ENCODE results near the gene FLT3LG.
"Not testable (repeated sequence)": the region's sequence is repeated elsewhere in the genome, so short reads cannot be mapped to it uniquely, and the experiment has no call there.

FLT3LG gene

GRCh38 chr19:49440439-49441209, 33.4 kb upstream of the FLT3LG start:
- DNase-seq (ENCODE audit: low read depth in 2 of 2) = no peak

DNA sequence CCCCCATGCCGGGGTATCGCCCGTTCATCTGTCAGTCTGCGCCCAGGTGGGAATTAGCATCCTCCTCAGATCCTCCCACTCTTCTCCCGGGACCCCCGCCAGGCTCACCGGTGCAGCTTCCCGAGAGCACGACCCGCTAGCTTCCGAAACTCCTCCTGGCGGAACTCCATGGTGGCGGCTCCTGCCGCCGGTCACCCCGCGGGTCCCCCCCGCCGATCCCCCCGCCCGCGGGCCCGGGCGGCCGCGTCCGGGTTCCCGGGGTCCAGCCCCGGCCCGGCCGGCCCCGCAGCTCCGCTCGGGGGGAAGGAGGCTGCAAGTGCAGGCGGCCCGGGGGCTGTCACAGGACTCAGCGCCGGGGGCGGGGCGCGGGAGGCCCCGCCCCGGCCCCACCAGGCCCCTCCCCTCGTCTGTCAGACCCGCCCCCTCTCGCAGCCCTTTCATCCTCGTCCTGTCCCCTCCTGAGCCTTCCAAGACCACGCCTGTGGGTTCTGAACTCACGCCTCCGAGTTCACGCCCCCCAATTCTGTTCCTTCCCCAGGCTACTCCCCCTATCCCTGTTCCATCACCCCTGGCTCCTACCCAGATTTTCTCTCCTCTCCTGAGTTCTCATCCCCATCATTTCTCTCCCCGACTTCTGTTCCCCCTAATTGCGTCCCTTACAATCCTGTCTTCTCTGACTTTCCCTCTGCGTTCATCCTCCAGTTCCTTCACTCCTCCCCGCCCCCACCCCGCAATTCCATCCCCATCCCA, 32.6 kb upstream of the FLT3LG start, which contains the start of gene SLC17A7:
TSS of gene SLC17A7 (minus strand) at position 318 of the 750 bp plus-strand sequence. CDS start at position 170, 148 bp downstream.
- peak in 1 of 2 donors; percentile 39 for DNase-seq (ENCODE audit: low read depth in 2 of 2)

DNA sequence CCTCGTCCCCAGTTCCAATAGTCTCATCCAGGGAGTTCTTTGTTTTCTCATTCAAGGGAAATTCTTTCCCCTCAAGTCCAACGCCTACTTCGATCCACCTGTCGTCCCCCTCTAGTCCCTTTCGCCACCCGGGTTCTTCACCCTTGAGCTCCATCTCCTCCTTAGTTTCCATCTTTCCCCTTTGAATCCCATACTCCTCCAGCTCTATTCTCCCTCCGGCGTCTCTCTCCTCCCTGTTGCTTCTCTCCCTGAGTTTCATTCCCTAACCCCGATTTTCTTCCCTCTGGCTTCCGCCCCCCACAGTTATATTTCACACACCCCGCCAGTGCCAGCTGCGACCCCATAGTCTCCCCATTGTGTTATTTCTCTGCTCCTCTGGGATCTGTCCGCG, 32.1 kb upstream of the FLT3LG start:
- no peak for DNase-seq (ENCODE audit: low read depth in 2 of 2)

GRCh38 chr19:49442354-49442753, 31.7 kb upstream of the FLT3LG start:
- no peak for DNase-seq (ENCODE audit: low read depth in 2 of 2)

DNA sequence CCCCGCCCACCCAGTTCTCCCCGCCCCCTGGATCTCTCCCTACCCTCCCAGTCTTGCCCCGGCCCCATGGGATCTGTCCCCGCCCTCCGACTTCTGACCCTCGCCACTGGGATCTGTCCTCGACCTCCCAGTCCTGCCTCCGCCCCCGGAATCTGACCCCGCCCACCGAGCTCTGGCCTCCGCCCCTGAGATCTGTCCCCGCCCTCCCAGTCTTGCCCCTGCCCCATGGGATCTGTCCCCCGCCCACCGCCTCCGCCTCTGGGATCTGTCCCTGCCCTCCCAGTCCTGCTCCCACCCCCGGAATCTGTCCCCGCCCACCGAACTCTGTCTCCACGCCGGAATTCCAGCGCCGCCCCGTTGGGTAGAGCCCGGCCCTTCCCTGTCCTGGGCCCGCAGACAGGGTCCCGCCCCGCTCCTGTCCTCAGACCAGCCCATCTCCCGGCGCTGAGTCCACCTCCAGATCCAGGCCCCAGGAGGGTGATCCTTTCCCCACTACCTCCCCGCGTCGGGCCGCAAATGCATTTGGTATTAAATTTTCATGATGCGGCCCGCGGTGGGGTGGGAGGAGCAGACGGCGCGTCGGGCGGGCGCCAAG, 31.1 kb upstream of the FLT3LG start:
- DNase-seq (ENCODE audit: low read depth in 2 of 2) = peak in 1 of 2 donors; percentile 51

DNA sequence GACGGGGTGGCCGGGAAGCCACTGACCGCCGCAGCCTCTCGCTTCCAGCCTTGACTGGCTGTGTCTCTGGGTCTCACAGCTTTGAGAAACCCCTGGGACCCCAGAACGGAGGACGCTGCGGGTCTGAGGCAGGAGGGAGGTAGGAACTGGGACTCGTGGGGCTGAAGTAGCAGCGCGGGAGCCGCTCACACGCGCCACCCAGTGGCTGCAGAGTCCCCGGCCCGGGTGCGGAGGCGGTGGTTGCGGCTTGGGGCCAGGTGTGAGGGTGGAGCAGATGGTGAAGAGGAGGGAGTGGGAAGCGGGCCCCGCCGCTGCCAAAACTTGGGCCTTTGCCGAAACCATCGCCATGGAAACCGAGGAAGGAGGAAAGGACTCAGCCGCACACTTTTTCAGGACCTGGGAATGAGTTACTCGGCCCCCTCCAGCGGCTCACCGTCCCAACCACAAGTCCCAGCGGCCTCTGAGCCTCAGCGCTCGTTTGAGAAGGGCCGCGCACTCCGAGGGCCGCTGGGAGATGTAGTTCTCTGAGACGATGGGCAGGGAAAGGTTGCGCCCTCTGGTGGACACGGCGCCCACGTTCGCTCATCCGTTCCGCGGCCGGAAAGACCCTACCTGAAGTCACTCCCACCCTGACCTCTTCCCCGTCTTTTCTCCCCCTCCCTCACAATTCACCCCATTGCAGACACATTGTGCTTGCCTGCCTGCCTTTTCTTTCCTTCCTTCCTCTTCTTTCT, 30.5 kb upstream of the FLT3LG start:
- peak; percentile 86 to 91 for DNase-seq (ENCODE audit: low read depth in 2 of 2)

DNA sequence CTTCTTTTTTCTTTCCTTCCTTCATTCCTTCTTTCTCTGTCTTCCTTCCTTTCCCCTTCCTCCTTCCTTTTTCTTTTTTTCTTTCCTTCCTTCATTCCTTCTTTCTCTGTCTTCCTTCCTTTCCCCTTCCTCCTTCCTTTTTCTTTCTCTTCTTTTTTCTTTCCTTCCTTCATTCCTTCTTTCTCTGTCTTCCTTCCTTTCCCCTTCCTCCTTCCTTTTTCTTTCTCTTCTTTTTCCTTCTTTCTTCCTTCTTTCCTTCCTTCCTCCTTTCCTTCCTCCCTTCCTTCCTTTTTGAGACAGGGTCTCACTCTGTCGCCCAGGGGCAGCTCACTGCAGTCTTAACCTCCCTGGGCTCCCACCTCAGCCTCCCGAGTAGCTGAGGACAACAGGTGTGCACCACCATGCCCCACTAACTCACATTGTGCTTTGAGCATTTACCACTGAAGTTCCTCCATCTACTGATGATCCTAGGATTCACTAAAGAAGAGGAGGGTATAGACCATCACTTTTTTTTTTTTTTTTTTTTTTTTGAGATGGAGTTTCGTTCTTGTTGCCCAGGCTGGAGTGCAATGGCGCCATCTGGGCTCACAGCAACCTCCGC, 29.8 kb upstream of the FLT3LG start:
- not testable (repeated sequence) for DNase-seq (ENCODE audit: low read depth in 2 of 2)

DNA sequence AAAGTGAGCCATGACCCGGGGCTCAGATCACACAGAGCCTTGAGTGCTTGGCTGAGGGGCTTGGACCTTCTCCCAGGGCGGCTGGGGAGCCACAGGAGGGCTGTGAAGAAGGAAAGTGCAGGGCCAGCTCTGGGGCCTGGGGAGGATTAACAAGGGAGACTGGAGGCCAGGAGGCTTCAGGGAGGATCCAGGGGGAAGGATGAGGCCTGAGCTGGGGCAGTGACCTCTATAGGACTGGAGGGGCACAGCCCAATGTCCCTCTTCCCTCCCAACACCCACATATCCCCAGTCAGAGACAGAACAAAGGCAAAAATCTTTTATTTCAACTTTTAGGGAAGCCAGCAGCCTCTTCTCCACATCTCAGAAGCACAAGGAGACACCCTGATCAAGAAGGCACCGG, 28.0 kb upstream of the FLT3LG start:
- no peak for DNase-seq (ENCODE audit: low read depth in 2 of 2)

GRCh38 chr19:49447485-49448431, 26.3 kb upstream of the FLT3LG start:
- peak in 1 of 2 donors; percentile 34 for DNase-seq (ENCODE audit: low read depth in 2 of 2)

GRCh38 chr19:49448432-49448786, 25.6 kb upstream of the FLT3LG start:
- DNase-seq (ENCODE audit: low read depth in 2 of 2) = no peak

GRCh38 chr19:49450405-49450804, 23.6 kb upstream of the FLT3LG start:
- no peak for DNase-seq (ENCODE audit: low read depth in 2 of 2)

GRCh38 chr19:49451430-49452181, 22.4 kb upstream of the FLT3LG start, which contains the start of gene PIH1D1:
TSS of gene PIH1D1 (minus strand) at chr19:49451814. CDS start at chr19:49451574, 240 bp downstream.
- peak; percentile 91 to 92 for DNase-seq (ENCODE audit: low read depth in 2 of 2)

GRCh38 chr19:49453013-49453756, 20.8 kb upstream of the FLT3LG start, which contains the start of gene ALDH16A1:
TSS of gene ALDH16A1 (plus strand) at chr19:49453225. CDS start at chr19:49453332, 107 bp downstream.
- peak; percentile 97 for DNase-seq (ENCODE audit: low read depth in 2 of 2)

- no peak for DNase-seq (ENCODE audit: low read depth in 2 of 2)
Observed at GRCh38 chr19:49453757-49454240, 20.2 kb upstream of the FLT3LG start.

DNA sequence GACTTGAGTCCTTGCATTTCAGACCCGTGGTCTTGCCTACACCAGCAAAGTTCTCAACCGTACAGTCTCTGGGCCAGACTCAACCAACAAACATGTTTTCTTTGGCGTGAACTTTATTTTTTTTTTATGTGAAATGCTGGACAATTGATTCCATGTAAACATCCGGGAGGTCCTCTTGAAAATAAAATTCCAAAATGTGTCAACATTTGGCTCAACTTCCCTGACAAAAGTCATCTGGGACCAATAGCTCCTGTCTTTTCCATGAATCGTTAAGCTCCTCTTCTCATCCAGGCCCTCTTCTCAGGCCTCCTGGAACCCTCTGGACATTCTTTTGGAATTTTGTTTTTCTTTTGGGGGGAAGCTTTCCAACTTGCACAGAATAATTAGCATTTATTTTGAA, 18.2 kb upstream of the FLT3LG start:
- no peak for DNase-seq (ENCODE audit: low read depth in 2 of 2)

- no peak for DNase-seq (ENCODE audit: low read depth in 2 of 2)
Observed at GRCh38 chr19:49456326-49456725, 17.7 kb upstream of the FLT3LG start.

GRCh38 chr19:49458567-49458903, 15.5 kb upstream of the FLT3LG start:
- DNase-seq (ENCODE audit: low read depth in 2 of 2) = no peak

DNA sequence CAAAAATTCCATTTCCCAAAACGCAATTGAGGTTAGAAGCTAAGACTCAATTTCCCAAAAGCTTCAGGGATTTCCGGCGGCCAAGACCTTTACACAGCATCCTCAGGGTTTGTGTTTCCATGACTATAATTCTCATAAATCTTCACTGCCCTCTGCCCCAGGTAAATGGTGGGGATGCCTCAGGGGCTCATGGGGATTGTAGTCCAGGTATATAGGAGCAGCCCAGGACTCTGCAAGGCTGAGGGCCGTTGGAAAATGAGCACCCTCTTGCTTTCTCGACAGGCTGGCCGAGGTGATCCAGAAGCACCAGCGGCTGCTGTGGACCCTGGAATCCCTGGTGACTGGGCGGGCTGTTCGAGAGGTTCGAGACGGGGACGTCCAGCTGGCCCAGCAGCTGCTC, 14.6 kb upstream of the FLT3LG start:
- no peak for DNase-seq (ENCODE audit: low read depth in 2 of 2)

DNA sequence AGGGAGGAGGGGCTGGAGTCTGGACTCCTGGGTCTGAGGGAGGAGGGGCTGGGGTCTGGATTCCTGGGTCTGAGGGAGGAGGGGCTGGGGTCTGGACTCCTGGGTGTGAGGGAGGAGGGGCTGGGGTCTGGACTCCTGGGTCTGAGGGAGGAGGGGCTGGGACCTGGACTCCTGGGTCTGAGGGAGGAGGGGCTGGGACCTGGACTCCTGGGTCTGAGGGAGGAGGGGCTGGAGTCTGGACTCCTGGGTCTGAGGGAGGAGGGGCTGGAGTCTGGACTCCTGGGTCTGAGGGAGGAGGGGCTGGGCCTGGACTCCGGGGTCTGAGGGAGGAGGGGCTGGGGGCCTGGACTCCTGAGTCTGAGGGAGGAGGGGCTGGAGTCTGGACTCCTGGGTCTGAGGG, 12.9 kb upstream of the FLT3LG start:
- not testable (repeated sequence) for DNase-seq (ENCODE audit: low read depth in 2 of 2)

All from stimulated activated CD8-positive, alpha-beta memory T cell treated with anti-CD3 and anti-CD28 coated beads, Interleukin-15, amount 100 ng/mL, for 48 hours (primary cell).